HL-60 (cell line): ENCODE measurements around the gene ZNF768.

Experiments
- POLR2AphosphoS5 ChIP-seq: IDR thresholded peaks from 2 replicates; pipeline ENCODE4 v1.6.1; 2012; ENCODE audit warnings: low read depth
- TF ChIP-seq, protein P1 (sequence below): IDR thresholded peaks from one replicate; pipeline ENCODE4 v1.5.1; 2011; ENCODE audit warnings: low read length, control low read depth, inconsistent platforms; ENCODE audit not compliant: insufficient read depth

DNA sequence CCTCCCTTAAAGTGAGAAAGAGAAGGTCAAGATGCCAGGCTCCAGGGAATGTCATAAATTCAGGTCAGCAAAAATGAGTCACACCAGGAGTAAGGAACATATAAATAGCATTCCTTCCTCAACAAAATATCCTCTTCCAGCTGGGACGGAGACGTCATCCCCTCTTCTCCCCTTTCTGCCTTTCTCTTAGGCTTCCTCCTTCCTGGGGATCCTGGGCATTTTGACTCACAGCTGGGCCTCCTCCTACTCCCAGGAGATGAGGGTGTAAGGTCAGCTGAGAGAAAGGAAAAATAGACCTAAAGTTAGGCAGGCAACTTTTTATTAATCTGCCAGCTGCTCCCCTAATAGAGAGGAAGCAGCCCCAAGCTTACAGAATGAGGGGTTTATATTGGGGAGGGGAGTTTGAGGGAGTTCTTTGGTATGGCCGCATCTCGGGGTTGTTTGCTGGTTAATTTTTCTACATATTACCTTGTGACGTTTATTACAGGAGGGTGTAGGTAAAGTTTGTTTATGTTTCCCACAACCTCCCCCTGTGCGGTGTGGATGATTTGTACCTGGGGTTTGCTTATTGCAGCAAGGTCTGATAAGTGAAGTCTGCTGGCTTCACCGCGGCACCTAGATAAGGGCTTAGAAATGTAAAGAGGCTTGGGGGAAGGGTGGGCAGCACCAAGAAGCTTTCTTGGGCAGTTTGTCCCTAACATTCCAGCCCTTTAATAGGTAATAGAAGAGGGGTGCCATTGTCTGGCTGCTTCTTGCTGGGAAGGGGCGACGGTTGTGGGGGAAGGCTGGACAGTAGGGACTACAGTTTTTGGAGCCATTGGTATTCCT is 15.3 kb upstream of the ZNF768 start:
- TF ChIP-seq, protein P1, sequence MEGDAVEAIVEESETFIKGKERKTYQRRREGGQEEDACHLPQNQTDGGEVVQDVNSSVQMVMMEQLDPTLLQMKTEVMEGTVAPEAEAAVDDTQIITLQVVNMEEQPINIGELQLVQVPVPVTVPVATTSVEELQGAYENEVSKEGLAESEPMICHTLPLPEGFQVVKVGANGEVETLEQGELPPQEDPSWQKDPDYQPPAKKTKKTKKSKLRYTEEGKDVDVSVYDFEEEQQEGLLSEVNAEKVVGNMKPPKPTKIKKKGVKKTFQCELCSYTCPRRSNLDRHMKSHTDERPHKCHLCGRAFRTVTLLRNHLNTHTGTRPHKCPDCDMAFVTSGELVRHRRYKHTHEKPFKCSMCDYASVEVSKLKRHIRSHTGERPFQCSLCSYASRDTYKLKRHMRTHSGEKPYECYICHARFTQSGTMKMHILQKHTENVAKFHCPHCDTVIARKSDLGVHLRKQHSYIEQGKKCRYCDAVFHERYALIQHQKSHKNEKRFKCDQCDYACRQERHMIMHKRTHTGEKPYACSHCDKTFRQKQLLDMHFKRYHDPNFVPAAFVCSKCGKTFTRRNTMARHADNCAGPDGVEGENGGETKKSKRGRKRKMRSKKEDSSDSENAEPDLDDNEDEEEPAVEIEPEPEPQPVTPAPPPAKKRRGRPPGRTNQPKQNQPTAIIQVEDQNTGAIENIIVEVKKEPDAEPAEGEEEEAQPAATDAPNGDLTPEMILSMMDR: no peak
- TF ChIP-seq POLR2AphosphoS5: no peak
